ENCODE measurements around the gene LOXL1. TPM values are rescaled to one million over a fixed set of nuclear protein-coding genes. Genes with fewer than 3 reads are reported as not detected.
A peak's percentile ranks its signal among the peaks of the same experiment; 100 is the strongest.

LOXL1 gene
- total RNA-seq = 0.20 and 1.1 TPM in 2 replicates

GRCh38 chr15:73926219-73927002 is at the start of gene LOXL1:
TSS of gene LOXL1 (plus strand) at chr15:73926462. CDS start at chr15:73926784, 322 bp downstream.
- DNase-seq (ENCODE audit: low read depth in 2 of 2) = peak; percentile 58 to 70

DNA sequence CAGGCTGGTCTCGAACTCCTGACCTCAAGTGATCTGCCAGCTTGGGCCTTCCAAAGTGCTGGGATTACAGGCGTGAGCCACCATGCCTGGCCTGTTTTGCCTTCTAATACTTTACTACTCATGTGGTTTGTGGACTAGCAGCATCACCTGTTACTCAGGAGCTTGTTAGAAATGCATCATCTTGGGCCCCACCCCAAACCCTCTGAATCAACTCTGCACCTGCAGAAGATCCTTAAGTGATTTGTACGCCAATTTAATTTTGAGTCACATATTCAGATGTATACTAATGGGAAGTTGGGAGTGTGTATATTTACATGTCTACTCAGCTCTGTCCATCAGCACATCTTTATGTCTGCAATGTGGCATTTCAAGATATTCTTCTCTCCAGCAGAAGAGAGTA is 46.8 kb upstream of the LOXL1 start:
- DNase-seq (ENCODE audit: low read depth in 2 of 2) = no peak

DNA sequence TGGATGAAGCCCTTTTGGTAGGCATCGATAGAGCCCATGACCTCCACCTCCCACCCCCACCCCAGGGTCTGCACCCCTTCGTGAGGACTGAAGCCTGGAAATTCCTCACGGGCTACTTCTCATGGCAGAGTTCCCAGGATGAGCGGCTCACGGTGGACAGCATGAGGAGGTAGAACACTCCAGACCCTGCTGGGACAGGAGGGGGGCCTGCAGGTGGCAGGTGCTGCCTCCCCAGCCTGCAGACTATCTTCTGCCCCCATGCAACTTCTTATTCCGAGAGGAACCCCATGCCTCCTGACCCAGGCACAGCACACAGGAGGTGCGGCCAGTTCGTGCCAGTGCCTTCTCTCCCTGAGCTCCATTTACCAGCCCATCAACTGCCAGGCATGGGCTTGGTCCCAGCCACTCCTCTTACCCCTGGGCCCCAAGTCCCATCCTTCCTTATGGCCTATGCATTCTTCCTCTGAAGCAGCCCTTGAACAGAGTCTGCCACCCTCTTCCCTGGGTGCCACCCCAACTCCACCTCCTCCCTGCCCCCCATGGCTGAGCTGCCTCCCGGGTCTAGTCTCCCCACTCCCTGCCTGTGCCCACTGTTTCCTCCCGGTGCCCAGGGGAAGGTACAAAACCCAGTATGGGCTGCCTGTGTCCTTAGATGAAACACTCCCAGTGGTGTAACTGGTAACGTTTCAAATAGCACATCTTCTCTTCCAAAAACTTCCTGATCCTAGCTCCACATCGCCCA is 44.5 kb upstream of the LOXL1 start:
- DNase-seq (ENCODE audit: low read depth in 2 of 2) = no peak

- no peak for DNase-seq (ENCODE audit: low read depth in 2 of 2)
These were observed 43.4 kb upstream of the LOXL1 start for GRCh38 chr15:73882761-73883419.

GRCh38 chr15:73884159-73884558 is 42.1 kb upstream of the LOXL1 start:
- DNase-seq (ENCODE audit: low read depth in 2 of 2) = no peak

DNA sequence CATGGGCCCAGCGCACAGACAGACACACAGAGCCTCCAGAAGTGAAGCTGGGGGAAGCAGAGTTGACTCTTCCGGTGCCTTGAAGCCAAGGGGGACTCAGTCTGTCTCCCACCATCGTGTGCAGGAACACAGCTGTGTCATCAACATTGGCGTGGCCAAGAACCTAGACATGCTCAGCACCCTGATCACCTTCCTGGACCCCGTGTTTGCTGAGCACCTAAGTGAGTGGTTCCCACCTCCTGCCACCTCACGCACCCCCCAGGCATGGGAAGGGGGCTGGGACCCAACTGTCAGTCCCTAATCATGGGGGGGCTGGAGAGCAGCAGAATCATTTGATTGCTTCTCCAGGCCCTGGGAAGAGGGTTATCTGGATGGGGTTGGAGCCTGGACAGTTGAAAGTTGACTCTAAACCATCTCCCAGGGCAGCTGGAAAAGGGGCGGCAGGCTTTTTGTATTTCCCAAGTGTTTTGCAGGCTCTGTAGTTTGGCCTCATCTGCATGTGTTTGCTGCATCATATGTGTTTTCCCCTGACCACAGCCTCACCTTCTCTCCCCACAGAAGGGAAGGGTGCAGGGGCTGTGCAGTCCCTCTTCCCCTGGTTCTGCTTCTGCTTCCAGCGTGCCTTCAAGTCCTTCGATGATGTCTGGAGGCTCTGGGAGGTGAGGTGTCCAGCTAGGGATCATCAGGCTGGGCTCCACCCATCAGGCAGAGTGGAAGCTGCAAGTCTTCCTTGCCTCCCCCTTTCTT is 40.1 kb upstream of the LOXL1 start:
- no peak for DNase-seq (ENCODE audit: low read depth in 2 of 2)

- DNase-seq (ENCODE audit: low read depth in 2 of 2) = no peak
These were observed 39.4 kb upstream of the LOXL1 start for GRCh38 chr15:73886717-73887345.

- DNase-seq (ENCODE audit: low read depth in 2 of 2) = no peak
These were observed 38.8 kb upstream of the LOXL1 start for GRCh38 chr15:73887481-73887880.

- DNase-seq (ENCODE audit: low read depth in 2 of 2) = no peak
These were observed 37.8 kb upstream of the LOXL1 start for GRCh38 chr15:73888224-73889041.

GRCh38 chr15:73889053-73889761 is 37.1 kb upstream of the LOXL1 start:
- DNase-seq (ENCODE audit: low read depth in 2 of 2) = no peak

DNA sequence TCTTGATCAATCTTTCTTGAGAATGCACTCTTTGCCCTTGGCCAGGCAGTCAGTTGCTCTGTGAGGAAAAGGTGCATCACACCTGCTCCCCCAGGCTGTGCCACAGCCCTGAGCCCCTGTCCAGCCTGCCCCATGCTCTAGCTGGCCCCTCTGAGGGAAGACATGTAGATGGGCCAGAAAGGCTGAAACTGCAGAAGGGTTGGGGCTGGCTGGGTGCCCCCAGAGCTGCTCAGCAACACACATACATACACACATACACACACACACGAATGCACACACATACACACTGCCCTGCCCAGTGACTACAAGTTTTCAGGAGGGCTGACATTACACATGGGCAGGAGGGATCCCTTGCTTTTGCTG is 36.5 kb upstream of the LOXL1 start:
- no peak for DNase-seq (ENCODE audit: low read depth in 2 of 2)

- no peak for DNase-seq (ENCODE audit: low read depth in 2 of 2)
These were observed 34.6 kb upstream of the LOXL1 start for GRCh38 chr15:73891328-73892315.

GRCh38 chr15:73892446-73893226 is 33.6 kb upstream of the LOXL1 start:
- no peak for DNase-seq (ENCODE audit: low read depth in 2 of 2)

- DNase-seq (ENCODE audit: low read depth in 2 of 2) = no peak
These were observed 32.0 kb upstream of the LOXL1 start for GRCh38 chr15:73894133-73894814.

DNA sequence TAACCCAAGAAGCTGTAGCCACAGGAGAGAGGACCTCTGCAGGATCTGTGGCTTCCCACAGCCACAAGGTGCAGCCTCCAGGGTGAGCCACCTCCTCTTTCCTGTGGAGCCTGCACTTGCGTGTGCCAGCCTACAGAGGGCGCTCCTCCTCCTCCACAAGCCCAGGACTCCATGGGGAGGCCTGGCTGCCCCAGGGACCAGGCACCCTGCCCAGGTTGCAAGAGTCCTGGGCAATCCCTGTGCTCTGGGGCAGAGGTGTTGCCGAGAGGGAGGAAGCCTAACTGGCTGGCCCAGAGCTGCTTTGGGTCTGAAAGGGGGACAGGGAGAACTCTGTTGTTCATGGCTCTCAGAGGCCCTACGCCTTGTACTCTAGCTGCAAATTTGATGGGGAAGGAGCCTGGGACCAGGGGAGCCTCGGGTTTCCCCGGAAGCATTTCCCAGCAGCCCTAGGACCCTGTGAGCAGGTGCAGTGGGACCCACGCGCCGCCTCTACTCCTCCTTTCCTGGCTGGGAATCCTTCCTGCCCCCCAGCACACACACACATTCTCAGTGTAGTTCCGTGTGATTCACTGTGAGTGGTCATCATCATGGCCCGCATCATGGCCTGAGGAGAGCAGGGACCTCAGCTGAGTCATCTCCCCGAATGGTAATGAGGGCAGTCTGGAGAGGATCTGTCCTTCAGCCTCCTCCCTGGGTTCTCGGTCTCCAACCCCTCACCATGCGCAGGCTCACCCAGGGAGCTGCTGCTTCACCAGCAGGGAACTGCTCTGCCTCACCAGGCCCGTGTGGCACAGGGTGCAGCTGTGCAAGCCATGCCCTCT is 28.6 kb upstream of the LOXL1 start:
- DNase-seq (ENCODE audit: low read depth in 2 of 2) = peak; percentile 70
